HG03439 (cell line): ENCODE data around the gene MAD1L1.

Source experiments
- ATAC-seq: cut with Tn5 transposase; IDR thresholded peaks from one replicate; pipeline ENCODE4 v1.9.1; 2021; ENCODE audit warnings: mild to moderate bottlenecking, moderate library complexity; ENCODE audit not compliant: unreplicated experiment

Gene MAD1L1

DNA sequence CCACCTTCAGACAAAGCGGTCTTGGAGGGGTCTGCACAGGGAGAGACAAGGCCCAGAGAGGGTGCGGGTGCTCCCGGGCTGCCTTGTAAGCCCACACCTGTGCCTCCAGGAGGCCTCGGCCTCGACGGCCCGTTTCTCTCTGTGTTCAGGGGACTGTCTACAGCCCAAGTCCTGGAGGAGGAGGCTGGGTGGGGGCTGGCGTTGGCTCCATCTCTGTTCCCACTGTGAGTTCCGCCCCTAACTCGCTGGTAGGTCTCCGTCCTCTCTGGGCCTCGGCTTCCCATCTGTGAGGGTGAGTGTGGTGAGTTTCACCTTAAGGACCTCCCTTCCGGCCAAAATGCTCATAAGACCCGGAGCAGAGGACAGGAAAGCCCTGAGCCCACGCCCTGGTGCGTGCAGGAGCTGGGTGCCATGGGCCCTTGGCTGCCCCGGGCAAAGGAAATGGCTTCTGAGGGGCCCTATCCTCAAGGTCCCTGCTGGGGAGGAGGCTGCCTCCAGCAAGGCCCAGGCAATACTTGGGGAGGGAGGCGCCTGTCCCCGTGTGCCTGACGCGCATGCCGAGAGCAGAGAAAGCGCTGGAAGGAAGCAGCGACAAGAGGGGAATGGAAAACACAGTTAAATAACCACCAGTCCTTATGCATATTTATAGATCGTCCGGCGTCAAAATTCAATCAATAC, 285.8 kb downstream of the MAD1L1 start:
- no peak for ATAC-seq

DNA sequence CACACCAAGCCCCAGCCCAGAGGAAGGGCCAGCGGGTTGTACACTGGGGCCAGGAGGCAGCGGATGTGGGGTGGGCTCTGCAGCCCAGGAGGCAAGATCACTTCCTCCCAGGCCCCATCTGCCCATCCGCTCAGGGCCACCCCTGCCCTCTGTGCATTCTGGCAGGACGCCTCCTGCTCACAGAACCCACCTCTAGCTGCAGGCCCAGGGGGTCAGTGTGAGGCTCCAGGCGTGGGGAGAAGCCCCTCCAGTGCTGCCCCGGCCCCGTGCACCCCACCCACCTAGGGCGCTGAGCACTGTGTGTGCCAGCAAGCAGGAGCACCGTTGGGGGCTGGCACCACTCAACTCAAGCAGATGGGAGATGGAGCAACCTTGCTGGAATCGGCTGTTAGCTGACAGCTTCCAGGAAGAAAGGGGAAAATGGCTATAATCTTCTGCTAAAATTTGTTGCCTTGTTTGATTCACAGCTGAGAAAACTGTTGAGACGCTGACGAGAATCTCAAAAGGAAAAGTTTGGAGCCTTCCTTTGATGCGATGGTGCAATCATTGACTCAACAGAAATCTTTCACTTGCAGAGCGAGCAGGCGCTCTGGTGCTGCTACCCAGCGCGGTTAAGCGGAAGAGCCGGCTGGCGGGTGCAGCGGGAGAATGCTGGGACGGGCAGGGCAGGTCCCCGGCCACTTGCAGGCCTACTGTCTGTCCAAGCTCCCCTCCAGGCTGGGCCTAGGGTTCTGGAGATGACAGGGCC, 286.5 kb downstream of the MAD1L1 start:
- ATAC-seq = no peak

DNA sequence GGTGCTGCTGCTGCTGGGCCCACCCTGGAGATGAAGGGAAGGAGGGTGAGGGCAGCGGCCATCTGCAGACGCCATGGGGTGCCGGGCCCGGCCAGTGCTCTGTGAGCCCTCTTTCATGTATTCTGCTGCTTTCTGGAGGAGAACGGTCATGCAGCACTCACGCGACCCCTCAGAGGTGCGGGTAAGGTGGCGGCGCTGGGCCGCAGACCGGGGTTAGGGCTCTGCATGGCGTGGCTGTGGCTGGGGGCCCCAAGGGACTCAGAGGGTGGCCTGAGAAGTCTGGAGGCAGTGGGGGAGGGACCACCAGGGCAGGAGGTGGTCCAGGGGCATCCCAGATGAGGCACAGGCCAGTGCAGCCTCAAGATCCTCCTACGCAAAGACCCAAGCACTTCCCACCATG, 287.2 kb downstream of the MAD1L1 start:
- ATAC-seq = no peak

DNA sequence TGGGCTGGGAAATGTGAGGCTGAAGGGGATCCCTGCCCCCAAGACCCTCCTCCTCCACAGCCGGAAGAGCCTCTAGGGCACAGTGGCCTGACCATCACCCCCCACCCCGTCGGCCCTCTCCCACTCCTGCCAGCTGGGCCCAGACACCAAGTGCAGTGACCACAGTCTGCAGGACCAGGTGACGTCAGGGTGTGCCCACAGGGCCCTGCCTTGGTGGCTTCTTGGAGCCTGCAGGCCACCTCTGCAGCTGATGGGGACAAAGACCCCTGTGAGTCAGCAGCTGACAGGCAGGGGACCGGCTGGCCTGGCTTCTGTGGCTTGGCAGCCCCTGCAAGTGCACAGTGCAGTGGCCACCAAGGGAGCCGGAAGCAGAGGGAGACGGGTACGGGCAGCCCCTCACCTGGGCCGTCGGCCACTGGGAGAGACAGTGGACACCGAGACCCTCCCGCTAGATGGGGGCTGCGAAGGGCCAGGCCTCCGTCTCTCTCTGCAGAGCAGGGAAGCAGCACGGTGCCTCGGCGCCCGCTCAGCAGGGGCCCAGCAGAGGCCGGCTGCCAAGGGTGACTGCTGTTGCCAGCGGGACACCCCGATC, 288.0 kb downstream of the MAD1L1 start:
- no peak for ATAC-seq

DNA sequence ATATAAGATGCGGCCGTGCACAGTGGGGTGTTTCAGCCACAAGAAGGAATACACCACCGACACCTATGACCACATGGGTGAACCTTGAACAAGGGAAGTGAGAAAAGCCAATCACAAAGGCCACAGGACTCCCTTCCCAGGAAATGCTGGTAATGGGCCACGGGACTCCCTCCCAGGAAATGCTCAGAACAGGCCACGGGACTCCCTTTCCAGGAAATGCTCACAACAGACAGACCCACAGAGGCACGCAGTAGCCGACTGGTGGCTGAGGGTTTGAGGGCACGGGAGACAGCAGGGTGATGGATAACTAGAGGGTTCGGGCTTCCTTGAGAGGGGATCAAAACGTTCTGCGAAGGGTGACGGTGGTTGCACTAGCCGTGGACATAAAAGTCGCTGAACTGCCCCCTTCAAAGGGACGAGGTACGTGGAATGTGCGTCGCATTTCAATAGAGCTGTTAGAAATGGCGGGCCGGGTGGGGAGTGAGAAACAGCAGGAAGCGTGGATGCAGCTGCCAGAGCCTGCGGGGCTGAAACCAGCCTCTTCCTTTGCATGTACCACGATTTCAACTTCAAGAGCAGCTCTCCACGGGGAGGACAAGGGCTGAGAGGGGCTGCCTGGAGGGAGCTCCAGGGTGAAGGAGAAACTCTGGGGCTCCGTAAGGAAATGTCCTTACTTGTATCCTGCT, 288.7 kb downstream of the MAD1L1 start:
- ATAC-seq = no peak

DNA sequence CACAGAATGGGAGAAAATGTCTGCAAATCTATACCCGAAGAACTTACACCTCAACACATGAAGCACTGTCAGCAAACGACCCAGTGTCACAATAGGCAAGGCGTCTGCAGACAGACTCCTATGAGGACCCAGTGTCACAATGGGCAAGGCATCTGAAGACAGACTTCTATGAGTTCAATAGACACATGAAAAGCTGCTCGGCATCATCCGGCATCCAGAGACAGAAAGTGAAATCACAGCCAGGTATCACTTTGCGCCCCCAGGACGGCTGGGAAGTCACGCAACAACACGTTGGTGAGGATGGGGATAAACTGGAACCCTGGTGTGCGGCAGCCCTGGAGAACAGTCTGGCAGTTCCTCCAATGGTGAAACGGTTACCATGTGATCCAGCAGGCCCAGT, 289.4 kb downstream of the MAD1L1 start:
- no peak for ATAC-seq

DNA sequence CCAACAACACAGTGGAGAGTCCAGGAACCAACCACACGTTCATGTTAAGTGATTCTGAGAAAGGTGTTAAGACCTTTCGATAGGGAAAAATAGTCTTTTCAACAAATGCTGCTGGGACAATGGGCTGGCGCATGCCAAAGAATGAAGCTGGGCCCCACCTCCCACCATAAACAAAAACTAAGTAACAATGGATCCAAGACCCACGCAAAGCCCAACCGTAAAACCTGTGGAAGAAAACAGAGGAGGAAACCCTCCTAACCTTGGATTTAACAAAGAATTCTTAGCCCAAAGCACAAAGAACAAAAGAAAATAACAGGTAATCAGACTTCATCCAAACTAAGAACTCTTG, 289.8 kb downstream of the MAD1L1 start:
- ATAC-seq = no peak

DNA sequence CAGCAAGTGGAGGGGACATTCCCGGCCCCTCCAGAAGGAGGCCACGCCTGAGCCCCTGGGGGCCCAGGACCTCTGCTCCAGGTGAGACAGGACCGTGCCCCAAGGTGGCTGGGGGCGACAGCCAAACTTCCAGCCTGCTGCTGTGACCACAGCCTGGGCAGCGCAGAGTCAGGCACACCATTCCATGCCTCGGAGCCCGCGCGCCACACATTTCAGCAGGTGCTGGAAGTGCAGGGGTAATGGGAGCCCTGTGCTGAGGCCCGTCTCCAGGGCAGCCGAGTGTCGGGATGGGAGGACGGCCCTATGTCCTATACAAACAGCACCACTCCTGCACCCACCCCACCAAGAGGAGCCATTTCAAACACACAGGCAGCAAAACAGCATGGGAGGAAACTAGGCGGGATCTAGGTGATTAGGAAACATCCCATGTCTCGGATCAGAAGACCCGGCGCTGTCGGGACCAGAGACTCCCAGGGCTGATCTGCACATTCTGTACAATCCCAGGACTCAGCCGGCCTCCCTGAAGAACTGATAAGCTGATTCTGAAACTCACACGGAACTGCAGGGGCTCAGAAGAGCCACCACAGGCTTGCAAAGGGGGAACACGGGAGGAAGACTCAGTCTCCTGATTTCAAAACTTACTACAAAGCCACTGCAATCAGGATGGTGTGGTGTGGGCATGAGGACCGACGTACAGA, 290.4 kb downstream of the MAD1L1 start:
- ATAC-seq = no peak

DNA sequence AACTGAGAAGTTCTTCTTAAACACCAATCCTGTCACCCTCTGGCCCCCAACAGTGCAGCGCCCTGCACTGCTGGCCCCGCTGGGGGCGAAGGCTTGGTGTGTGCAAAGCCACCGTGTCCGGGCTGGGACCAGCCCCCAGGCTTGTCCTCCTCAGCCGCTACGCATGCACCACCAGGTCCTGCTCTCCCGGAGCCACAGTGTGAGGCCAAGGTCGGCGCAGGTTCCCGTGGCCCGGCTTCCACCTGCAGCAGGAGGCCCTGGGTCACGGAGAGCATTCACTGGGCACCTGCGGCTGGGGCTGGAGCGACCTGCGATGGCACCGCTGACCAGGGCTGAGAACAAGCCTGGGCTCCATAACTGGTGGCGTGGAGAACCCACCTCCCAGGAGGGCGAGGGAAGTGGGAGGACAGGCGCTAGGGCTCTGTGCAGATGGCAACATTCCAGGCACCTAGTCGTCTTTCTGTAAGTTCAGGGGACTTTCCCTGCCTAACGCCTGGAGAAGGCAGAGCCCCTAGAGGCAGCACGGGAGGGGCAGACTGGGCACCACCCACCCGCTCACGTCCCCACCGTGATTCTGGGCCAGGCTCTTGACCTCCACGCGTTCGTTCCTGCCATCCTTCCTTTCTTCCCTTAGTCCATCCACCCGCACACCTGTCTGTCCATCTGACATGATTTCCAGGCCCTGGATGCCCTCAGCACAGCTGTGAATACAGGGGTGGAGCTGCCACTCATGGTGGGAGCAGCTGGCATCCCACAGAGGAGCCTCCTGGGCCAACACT, 291.1 kb downstream of the MAD1L1 start:
- no peak for ATAC-seq

DNA sequence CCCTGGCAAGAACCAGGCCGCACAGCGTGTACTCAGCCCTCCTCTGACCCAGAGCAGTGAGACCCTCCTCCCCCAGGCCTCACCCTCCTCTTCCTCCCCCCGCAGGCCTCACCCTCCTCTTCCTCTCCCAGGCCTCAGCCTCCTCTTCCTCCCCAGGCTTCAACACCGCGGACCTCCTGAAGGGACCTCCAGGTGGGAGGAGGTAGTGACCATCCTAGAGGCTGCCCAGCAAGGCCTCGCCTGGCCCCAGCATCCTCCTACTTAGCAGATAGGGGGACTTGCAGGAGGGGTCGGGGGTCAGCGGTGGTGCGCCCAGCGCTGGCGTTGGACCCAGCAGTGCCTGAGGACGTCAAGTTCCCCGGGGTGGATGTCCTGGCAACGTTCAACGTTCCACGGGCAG, 291.9 kb downstream of the MAD1L1 start:
- ATAC-seq = no peak

DNA sequence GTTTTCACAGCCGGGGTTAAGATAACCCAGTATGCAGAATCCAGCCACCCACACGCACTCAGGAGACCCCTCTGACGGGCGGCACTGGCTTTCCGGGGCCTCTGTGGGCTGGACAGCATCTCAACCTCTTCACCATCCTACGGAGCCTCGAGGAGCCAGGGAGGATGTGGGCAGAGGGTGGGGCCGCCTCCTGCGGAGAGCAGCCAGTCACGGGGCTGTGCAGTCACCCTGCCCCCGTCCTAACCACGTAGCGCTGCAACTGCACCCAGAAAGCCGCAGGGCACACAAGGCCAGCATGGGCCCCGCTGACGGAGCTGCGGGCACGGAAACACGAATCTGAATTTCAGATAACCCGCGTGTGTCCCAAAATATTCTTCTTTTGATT, 292.4 kb downstream of the MAD1L1 start:
- ATAC-seq = peak; percentile 84

DNA sequence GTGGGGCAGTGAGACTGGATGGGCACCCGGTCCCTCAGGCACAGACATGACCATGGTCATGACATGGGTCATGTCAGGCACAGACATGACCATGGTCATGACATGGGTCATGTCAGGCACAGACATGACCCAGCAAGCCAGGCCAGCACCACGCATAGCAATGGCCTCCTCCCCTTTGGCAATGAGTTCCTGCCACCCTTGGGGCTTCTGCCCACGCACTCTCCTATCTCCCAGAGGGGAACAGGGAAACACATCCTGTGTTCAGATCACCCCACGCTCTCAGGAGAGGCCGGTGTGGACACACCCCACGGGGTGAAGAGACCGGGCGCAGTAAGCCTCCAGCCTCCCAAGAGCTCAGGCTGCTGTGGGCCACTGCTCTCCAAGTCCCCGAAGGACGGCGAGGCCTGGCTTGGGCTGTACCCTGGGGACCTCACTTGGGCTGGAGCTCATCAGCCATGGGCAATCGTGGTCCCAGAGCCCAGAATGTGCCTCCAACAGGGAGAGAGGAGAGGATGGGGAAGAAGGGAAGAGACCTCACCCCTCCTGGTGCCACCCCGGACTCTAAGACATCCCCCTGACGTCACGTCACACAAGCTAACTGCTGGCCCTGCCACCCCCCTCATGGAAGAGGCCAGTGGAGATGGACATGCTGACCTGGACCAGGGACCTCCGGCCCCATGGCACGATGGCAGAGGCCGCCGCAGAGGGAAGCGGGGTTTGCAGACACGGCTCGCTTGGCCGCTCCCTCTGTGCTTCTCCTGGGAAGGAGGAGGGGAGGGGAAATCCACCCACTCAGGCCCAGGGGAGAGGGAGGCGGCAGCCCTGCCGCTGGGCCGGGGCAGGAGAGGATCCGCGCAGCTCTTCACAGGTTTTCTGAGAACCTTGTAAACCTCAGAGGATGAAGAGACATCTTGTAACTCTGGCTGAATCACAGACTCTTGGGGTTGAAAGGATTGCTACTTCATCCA, 293.0 kb downstream of the MAD1L1 start:
- peak; percentile 15 for ATAC-seq

DNA sequence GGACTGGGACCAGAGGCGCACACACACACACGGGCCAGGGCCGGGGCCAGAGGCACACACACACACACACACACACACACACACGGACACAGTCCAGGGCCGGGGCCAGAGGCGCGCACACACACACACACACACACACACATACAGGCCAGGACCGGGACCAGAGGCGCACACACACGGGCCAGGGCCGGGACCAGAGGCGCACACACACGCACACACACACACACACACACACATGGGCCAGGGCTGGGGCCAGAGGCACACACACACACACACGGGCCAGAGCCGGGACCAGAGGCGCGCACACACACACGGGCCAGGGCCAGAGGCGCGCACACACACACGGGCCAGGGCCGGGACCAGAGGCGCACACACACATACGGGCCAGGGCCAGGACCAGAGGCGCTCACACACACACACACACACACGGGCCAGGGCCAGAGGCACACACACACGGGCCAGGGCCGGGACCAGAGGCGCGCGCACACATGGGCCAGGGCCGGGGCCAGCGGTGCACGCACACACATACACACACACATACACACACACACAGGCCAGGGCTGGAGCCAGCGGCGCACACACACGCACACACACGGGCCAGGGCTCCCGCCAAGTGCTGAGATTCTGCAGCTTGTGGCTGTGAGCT, 293.8 kb downstream of the MAD1L1 start:
- ATAC-seq = no peak

DNA sequence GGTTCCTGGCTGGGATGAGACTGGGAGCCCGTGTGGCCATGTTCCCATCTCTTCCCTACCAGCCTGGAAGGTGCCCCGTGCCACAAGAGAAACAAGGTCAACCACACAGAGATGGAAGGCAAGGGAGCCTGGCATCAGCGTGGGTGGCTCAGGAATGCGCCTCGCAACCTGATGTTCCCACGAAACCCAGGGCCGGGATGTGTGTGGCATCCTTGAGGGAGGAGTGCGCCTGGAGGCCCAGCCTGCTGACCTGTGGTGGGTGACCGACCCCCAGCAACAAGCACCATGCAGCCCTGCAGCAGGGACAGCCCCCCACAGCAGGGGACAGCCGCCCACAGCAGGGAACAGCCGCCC, 295.5 kb downstream of the MAD1L1 start:
- ATAC-seq = no peak

DNA sequence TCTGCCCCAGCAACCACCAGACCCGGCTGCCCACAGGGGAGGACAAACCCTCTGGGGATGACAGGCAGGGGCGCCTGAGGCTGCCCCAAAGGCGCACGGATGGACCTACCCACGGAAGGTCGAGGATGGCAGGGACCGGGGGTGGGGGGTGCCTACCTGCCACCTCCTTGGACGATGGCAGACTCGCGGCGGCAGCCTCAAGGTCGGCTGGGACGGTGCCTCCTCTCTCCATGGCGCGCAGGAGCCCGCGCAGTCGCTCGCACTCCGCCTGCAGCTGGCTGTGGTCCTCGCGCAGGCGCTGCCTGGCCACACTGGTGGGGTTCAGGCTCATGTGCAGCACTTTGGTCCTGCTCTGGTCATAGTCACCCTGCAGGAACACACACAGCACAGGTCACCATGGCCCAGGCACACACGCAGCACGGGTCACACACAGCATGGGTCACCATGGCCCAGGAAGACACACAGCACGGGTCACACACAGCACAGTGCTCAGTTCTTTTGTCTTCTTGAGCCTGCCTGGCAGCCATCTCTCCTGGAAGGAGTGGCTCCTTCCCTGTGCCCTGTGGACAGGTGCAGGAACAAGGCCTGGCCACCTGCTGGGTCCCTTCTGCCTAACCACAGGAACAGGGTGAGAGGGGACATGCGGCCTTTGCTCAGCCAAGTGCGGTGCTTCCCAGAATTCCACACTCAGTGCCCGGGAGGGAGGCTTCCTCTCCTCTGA, 296.1 kb downstream of the MAD1L1 start:
- no peak for ATAC-seq

DNA sequence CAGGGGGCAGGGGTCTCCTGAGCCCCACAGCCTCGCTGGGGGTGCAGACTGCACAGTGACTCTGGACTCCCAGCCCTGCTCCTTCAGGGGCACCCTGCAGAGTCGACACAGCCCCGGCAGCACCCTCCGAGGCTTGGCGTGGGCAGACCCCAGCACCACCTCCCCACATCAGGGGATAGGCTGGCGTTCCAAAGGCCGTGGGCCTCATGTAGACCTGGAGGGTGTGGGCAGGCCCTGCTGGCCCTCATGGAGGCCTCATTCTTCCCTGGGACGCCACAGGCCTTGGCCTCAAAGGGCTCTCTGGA, 296.8 kb downstream of the MAD1L1 start:
- no peak for ATAC-seq

DNA sequence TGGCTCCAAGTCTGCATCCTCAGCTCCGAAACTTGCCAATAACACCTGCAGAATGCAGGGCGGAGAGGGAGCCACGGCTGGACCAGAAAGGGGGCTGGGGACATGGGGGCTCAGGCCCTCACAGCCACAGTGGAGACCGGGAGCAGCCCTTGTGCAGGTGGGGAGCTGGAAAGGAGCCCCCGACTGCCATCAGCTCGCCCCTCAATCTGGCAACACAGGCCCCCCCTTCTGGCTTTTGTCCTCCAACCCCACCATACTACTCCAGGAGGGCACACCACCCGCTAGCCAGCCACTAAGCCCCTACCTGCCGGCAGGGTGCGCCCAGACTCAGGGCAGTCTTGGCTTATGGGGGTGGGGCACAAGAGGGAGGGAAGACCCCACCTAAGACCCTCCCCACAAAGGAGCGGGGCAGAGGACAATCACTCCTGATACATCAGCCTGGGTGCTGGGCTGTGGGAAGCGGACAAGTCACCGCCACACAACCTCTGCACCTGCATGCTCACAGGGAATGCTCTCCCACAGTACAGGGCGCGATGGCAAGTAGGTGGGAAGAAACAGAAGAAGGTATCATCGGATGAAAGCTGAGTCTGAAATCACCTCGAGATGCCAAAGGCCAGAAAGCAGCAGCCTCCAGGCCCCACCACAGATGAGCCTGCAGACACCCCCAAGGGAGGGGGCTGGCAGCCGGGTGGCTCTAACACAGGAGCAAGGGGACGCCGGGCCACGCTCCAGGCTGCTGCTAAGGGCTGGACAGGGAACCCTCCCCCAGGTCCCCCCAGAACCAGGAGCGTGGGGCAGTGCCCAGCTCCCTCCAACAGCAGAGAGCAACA, 297.4 kb downstream of the MAD1L1 start:
- no peak for ATAC-seq

DNA sequence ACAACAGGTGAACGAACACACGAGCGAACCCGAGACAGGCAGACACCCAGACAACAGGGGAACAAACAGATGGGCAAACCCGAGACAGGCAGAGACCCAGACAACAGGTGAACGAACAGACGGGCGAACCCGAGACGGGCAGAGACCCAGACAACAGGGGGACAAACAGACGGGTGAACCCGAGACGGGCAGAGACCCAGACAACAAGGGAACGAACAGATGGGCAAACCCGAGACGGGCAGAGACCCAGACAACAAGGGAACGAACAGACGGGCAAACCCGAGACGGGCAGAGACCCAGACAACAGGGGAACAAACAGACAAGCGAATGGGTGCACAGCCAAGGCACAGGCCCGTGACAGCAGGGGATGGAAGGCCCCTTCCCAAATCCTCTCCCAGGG, 298.0 kb downstream of the MAD1L1 start:
- no peak for ATAC-seq
